GM10847 (cell line): ENCODE results near the gene AVPI1.

Experiments
- POLR2A ChIP-seq: IDR thresholded peaks from 2 replicates; pipeline ENCODE4 v1.6.1; 2011; ENCODE audit not compliant: insufficient read length; ENCODE audit errors: extremely low read depth

Gene AVPI1

DNA sequence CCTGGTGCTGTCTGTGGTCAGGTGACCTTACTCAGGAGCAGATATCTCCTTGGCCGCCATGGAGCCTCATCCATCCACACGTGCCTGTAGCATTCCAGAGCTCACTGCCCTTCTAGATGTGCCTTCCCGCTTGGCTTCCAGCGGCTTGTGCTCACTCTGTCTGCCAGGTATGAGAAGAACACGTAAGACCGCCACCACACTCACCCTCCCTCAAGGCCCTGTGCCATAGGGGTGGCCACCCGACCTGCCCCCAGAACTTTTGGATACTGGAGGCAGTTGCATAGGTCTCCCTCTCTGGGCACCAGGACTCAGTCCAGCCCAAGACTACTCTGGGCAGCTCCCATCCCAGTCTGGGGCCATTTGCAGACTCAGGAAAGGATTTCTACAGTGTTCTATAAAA, 30.6 kb upstream of the AVPI1 start:
- no peak for TF ChIP-seq POLR2A

- no peak for TF ChIP-seq POLR2A
Observed at GRCh38 chr10:97715259-97715874, 28.3 kb upstream of the AVPI1 start.

GRCh38 chr10:97714401-97715258, 27.6 kb upstream of the AVPI1 start:
- no peak for TF ChIP-seq POLR2A

GRCh38 chr10:97713826-97714400, 26.9 kb upstream of the AVPI1 start:
- TF ChIP-seq POLR2A = peak; percentile 10

DNA sequence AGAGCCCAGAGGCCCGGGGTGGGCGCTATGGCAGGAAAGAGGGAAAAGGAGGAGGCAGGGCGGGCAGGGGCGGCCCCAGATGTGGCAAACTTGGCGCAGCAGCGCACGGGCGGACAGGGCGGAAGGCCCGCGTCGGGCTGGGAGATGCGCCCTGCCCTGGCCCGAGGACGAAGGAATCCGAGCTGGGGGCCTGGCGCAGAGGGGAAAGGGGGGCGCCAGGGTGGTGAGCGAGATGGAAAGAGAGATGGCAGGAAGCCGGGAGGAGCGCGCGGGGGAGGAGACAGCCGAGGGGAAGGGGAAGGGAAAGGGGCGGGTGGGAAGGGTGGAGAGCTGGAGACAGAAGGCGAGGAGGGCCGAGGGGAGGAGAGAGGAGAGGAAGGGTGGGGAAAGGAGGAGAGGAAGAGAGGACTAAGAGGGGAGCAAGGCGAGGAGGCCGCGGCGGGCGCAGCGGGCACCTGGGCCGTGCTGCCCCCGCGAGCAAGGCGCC, 26.3 kb upstream of the AVPI1 start, which contains the start of gene MARVELD1:
TSS of gene MARVELD1 (plus strand) at position 392 of the 487 bp plus-strand sequence. CDS start 147 bp downstream, outside the sequence.
- TF ChIP-seq POLR2A = no peak

DNA sequence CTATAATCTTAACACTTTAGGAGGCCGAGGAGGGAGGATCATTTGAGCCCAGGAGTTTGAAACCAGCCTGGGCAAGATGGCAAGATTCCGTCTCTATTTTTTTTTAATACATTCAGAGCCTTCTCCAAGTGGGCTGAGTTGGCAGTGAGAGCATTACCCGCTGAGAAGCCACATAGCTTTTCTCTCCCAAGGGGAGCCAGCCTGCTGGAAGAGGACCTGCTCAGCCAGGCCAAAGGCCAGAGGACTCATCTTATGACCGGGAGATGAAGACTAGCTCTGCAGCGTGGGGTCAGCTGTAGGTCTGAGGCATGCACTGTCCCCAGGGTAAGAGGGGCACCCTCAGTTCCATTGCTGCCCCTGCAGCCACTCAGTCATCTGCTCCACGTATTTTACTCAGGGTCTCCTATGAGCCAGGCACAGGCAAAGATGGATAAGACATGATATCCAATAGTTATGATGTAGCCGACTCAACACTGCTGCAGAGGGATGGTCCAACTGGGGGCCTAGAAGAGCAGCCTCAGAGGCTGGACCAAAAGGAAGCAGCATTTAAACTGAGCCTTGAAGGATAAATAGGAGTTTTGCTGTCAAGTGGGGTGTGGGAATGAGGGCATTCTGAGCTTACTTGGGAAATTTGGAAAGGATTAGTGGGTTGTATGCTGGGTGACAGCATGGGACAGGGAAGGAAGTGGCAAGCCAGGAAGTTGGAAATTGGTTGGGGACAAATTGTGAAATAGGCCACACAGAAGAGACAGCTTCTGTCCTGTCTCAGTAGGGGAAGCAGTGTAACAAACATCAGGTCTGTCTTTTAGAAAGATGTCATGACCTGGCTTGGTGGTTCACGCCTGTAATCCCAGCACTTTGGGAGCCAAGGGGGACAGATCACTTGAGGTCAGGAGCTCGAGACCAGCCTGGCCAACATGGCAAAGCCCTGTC, 24.9 kb upstream of the AVPI1 start:
- TF ChIP-seq POLR2A = no peak

DNA sequence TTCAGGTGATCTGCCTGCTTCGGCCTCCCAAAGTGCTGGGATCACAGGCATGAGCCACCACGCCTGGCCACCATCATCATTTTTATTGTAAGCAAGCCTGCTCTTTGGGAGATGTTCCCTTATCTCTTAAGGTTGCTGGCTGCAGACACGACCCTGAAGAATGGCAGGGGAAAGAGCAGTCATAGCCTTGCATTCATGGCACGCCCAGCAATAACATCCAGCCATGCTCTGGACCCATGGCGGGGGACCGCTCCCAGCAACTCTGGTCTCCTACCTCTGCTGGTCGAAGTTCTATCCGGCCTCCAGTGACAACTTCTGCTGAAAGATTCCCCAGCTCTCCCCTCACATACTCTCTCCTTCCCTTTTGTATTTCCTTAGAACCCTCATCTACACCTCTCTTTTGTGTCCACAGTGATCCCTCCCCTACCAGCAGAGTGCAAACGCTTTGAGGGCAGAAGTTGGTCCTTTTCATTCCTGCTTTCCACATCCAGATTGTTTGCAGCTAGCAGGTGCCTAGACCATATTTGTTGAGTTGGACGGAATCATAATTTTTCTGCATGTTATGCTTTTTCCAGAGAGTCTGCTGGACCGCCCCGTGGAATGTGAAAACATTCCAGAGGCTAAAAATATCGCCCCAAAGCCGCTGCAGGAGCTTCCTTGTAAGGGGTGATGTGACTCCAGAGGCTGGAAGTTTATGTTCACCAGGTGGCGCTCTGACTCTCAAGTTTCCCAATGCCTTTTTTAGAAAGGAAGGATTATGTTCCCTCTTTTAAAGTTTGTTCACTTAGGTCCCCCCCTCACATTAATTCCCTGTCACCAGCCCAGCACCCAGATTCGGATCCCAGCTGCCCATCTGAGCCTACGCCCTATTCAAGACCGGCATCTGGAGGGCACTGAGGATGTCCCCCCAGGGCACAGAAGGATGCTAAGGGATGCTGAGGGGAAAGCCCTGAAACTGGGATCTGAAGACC, 22.2 kb upstream of the AVPI1 start:
- TF ChIP-seq POLR2A = no peak

DNA sequence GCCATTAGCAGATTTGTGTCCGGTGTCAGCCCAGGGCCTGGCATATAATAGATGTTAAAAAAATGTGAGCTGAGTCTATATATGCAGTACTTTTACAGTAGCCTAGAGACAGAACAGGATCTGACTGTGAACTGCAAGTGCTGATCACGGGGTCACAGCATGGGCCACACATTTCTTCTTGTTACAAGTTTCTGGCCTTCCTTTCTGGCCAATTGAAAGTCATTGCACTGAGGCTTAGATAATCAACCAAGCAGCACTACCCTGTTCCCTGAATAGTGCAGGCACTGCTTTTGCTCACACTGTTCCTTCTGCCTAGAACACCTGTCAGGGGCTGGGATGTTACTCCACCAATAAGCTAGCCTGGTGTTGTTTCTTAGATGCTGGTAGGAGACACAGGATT, 21.1 kb upstream of the AVPI1 start:
- no peak for TF ChIP-seq POLR2A

DNA sequence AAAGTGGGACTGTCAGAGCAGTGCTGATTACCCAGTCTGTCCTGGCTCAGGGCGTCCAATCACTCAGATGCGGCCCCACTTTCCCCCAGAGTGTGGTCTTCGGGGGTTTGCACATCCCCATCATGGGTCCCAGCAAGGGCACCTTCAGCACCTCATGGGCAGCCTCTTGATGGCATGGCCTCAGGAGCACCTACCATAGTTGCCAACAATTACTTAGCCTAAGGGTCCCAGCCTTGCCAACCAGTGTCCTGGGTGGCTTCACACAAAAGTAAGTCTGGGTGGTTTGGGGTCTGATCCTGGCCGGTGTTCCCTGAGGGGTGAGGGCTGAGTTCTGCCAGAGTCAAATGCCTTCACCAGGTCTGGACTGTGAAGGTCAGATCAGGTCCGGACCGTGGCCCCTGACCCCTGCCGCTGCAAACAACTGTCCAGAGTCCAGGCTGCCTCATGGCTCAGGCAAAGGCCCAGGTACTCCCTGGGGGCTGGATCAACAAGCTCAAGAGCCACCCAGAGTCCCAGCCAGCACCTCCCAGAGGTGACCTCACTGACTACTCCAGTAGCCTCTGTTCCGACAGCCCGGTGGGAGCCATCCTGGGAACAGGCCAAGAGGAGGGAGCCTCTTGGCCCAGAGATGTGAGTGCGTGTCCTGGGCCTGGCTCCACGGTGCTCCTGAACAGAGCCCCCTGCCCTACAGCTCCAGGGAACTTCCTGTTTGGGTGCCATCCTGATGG, 20.3 kb upstream of the AVPI1 start:
- no peak for TF ChIP-seq POLR2A

GRCh38 chr10:97705006-97705670, 18.1 kb upstream of the AVPI1 start:
- no peak for TF ChIP-seq POLR2A

- TF ChIP-seq POLR2A = no peak
Observed at GRCh38 chr10:97704341-97704740, 17.3 kb upstream of the AVPI1 start.

GRCh38 chr10:97703398-97704067, 16.5 kb upstream of the AVPI1 start:
- no peak for TF ChIP-seq POLR2A
